Measurements from ENCODE around the gene HSD17B11.

DNA sequence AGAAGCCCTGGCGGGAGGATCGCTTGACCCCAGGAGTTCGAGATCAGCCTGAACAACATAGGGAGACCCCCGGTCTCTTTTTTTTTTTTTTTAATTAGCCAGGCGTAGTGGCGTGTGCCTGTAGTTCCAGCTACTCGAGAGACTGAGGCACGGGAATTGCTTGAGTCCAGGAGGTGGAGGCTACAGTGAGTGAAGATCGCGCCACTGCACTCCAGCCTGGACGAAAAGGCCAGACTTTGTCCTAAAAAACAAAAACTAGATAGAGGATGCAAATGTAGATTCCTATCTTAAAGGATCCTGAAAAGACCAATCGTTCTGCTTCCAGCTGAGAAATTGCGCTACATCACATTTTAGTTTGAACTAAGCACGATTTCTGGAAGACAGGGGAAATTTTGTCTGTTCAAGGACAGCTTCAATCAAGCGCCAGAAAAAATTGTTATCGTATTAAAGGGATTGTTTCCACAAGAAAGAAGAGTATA lies 627 bp upstream of the HSD17B11 start:
- TF ChIP-seq POLR2A (IDR thresholded peaks at IDR 0.05): no peak
- TF ChIP-seq, protein P1, sequence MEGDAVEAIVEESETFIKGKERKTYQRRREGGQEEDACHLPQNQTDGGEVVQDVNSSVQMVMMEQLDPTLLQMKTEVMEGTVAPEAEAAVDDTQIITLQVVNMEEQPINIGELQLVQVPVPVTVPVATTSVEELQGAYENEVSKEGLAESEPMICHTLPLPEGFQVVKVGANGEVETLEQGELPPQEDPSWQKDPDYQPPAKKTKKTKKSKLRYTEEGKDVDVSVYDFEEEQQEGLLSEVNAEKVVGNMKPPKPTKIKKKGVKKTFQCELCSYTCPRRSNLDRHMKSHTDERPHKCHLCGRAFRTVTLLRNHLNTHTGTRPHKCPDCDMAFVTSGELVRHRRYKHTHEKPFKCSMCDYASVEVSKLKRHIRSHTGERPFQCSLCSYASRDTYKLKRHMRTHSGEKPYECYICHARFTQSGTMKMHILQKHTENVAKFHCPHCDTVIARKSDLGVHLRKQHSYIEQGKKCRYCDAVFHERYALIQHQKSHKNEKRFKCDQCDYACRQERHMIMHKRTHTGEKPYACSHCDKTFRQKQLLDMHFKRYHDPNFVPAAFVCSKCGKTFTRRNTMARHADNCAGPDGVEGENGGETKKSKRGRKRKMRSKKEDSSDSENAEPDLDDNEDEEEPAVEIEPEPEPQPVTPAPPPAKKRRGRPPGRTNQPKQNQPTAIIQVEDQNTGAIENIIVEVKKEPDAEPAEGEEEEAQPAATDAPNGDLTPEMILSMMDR (IDR thresholded peaks at IDR 0.05): no peak
